Lower leg skin (tissue), 3 donors: ENCODE data around the gene ZNF138.

Source experiments
- POLR2A ChIP-seq, 2 donors: fragments of 450-650 bp; IDR thresholded peaks; one replicate each; pipeline ENCODE4 v1.6.1; 2016 to 2017; ENCODE audit warnings: antibody characterized with exemption in 2 of 2, mild to moderate bottlenecking in 1 of 2, moderate library complexity in 1 of 2
- TF ChIP-seq, protein P1 (sequence below), 3 donors: fragments of 450-650 bp; IDR thresholded peaks; one replicate each; pipeline ENCODE4 v1.5.1; 2016; ENCODE audit warnings: antibody characterized with exemption in 3 of 3, mild to moderate bottlenecking in 3 of 3, moderate library complexity in 2 of 3

DNA sequence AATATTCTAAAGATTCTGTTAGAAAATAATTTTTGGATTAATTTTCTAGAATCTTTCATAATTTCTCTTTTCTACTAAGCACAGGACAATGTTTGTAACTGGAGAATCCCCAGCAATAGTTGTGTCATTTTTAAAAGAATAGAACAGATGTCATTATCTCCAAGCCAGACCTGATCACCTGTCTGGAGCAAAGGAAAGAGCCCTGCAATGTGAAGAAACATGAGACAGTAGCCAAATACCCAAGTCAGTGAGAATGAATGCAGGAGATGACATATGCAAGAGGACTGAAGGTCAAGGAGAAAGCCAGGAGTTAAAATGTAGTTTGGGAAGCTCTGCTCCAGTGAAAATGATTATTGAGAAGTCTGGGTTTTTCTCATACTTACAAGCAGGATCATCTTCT lies 25.4 kb upstream of the ZNF138 start:
- TF ChIP-seq, protein P1, sequence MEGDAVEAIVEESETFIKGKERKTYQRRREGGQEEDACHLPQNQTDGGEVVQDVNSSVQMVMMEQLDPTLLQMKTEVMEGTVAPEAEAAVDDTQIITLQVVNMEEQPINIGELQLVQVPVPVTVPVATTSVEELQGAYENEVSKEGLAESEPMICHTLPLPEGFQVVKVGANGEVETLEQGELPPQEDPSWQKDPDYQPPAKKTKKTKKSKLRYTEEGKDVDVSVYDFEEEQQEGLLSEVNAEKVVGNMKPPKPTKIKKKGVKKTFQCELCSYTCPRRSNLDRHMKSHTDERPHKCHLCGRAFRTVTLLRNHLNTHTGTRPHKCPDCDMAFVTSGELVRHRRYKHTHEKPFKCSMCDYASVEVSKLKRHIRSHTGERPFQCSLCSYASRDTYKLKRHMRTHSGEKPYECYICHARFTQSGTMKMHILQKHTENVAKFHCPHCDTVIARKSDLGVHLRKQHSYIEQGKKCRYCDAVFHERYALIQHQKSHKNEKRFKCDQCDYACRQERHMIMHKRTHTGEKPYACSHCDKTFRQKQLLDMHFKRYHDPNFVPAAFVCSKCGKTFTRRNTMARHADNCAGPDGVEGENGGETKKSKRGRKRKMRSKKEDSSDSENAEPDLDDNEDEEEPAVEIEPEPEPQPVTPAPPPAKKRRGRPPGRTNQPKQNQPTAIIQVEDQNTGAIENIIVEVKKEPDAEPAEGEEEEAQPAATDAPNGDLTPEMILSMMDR (IDR thresholded peaks at IDR 0.05): no peak
- no peak for TF ChIP-seq POLR2A (IDR thresholded peaks at IDR 0.05)
